Right atrium auricular region (tissue), 2 donors: ENCODE data around the gene SLCO4A1. TPM values are rescaled to one million over a fixed set of nuclear protein-coding genes. Genes with fewer than 3 reads are reported as not detected.

Source experiments
- DNase-seq: peaks from one replicate; pipeline ENCODE4 v3.0.0-alpha.2; 2019; ENCODE audit warnings: low spot score
- H3K27ac ChIP-seq, 2 donors: fragments of 200-600 bp; sonication (generic); 1 replicate in 1 of 2; 2 replicates in 1 of 2; pipeline ENCODE4 v1.5.1; 2016 to 2019
- H3K27me3 ChIP-seq, 2 donors: fragments of 200-600 bp; sonication (generic); one replicate each; pipeline versions ENCODE4 v1.5.1 to v1.6.0; 2017 to 2019
- H3K36me3 ChIP-seq: fragments of 200-600 bp; sonication (generic); one replicate; pipeline ENCODE4 v1.5.1; 2016
- H3K4me1 ChIP-seq, 2 donors: fragments of 200-600 bp; sonication (generic); one replicate each; pipeline versions ENCODE4 v1.5.1 to v1.6.0; 2017 to 2019
- H3K4me3 ChIP-seq, 2 donors: fragments of 200-600 bp; sonication (generic); 1 replicate in 1 of 2; 2 replicates in 1 of 2; pipeline ENCODE4 v1.5.1; 2017 to 2019; ENCODE audit warnings: mild to moderate bottlenecking in 1 of 2, moderate library complexity in 1 of 2
- H3K9me3 ChIP-seq, 2 donors: fragments of 200-600 bp; sonication (generic); one replicate each; pipeline ENCODE4 v1.5.1; 2019
- CTCF ChIP-seq, 2 donors: fragments of 200-600 bp; sonication (generic); IDR thresholded peaks; one replicate each; pipeline ENCODE4 v1.5.1; 2019; ENCODE audit warnings: antibody characterized with exemption in 2 of 2
- total RNA-seq, 2 donors: library from RNA; depleted of rRNA; stranded (reverse); fragments of >200 nt; gene quantifications; one replicate each; pipeline ENCODE4 v1.1.0, GENCODE V29; 2016

The SLCO4A1 gene
- total RNA-seq, 2 donors from 2014 or later, result 13.4 to 19.8 TPM

- Histone ChIP-seq H3K9me3 (no peaks in the 10 kb centered on the region), H3K4me3 (no peak overlapping the region), H3K36me3 (no peaks in the 10 kb centered on the region), H3K4me1 (peaks cover 0 to 35% of the 10 kb centered on the region in 2 donors), H3K27me3 (no peaks in the 10 kb centered on the region), H3K27ac (no peak overlapping the region)
- no peak for TF ChIP-seq CTCF (IDR thresholded peaks at IDR 0.05)
- no peak for DNase-seq
Measured at GRCh38 chr20:62601172-62601571, 41.1 kb upstream of the SLCO4A1 start.

- H3K27me3 ChIP-seq, result no peaks in the 10 kb centered on the region
- no peaks in the 10 kb centered on the region for H3K36me3 ChIP-seq
- no peaks in the 10 kb centered on the region for H3K9me3 ChIP-seq
- H3K4me3 ChIP-seq, result no peak overlapping the region
- no peak for DNase-seq
- peaks cover 0 to 35% of the 10 kb centered on the region in 2 donors for H3K4me1 ChIP-seq
- no peak for TF ChIP-seq CTCF (IDR thresholded peaks at IDR 0.05)
- H3K27ac ChIP-seq, result no peak overlapping the region
Measured at GRCh38 chr20:62601714-62602113, 40.6 kb upstream of the SLCO4A1 start.

GRCh38 chr20:62602550-62602949, 39.8 kb upstream of the SLCO4A1 start:
- no peaks in the 10 kb centered on the region for H3K27me3 ChIP-seq
- H3K4me1 ChIP-seq, result peaks cover 0 to 39% of the 10 kb centered on the region in 2 donors
- H3K36me3 ChIP-seq, result no peaks in the 10 kb centered on the region
- DNase-seq, result no peak
- H3K4me3 ChIP-seq, result no peak overlapping the region
- H3K9me3 ChIP-seq, result no peaks in the 10 kb centered on the region
- no peak for TF ChIP-seq CTCF (IDR thresholded peaks at IDR 0.05)
- H3K27ac ChIP-seq, result peak overlapping the region; percentile 48 to 51

- Histone ChIP-seq H3K36me3 (no peaks in the 10 kb centered on the region), H3K4me3 (no peak overlapping the region), H3K9me3 (no peaks in the 10 kb centered on the region), H3K4me1 (peaks cover 0 to 39% of the 10 kb centered on the region in 2 donors), H3K27ac (peak overlapping the region; percentile 48 to 51), H3K27me3 (no peaks in the 10 kb centered on the region)
- peak; percentile 73 for DNase-seq
- no peak for TF ChIP-seq CTCF (IDR thresholded peaks at IDR 0.05)
Measured at GRCh38 chr20:62603021-62603906, 39.0 kb upstream of the SLCO4A1 start.

- H3K4me1 ChIP-seq, result peaks cover 0 to 39% of the 10 kb centered on the region in 2 donors
- H3K4me3 ChIP-seq, result peak overlapping the region in 1 of 2 donors; percentile 2
- no peaks in the 10 kb centered on the region for H3K27me3 ChIP-seq
- peak overlapping the region in 1 of 2 donors; percentile 17 for H3K27ac ChIP-seq
- no peaks in the 10 kb centered on the region for H3K36me3 ChIP-seq
- H3K9me3 ChIP-seq, result no peaks in the 10 kb centered on the region
- TF ChIP-seq CTCF (IDR thresholded peaks at IDR 0.05), result no peak
- DNase-seq, result no peak
Measured at GRCh38 chr20:62603907-62604785, 38.2 kb upstream of the SLCO4A1 start.
